Pons (tissue), 1 donor: ENCODE data around the gene ALDH3A1.
"Not testable (repeated sequence)": the region's sequence is repeated elsewhere in the genome, so short reads cannot be mapped to it uniquely, and the experiment has no call there.

Experiments used
- DNase-seq: peaks from one replicate; pipeline ENCODE4 v3.0.0-alpha.2; 2016; ENCODE audit warnings: low spot score

Gene ALDH3A1

DNA sequence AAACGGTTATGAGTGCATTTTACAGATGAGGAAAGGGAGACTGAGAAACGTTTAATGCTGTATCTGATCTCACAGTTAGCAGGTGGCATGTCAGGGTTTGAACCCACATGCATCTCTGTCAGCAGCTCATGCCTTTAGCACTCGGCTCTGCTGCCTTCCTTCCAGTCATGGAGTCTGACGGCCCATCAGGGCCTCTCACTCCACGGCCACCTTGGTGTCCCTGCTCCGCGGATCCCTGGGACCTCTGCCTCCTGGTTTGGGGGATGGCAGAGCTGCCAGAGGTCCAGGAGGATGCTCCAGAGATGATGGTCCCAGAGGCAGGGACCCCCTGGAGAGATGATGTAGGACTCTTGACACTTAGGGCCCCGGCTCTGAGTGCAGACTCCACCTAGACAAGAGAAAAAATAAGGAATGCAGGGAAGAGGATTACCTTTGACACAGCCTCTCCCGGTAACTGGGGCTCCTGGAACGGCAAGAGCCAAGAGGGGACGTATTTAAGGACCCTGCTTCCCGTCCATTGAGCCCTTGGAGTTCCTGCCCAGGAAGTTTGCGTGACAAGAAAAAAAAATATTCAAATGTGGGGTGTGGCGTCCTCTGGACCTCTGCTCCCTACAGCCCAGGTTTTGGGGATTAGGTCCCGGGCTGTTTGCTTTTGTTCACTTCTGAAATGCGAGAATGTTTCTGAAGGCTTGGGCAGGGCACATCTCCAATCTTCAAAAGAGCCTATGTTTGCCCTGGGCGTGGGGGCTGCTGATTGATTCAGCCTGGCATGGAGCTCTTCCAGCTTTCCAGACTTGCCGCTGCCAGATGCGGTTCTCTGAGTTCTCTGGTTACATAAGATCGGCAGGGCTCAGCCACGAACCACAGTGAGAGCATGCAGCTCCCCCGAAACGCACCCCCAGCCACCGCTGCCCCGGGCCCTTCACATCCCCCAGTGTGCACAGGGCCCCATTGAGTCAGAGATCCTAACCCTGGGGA is at the start of gene ALDH3A1:
TSS of gene ALDH3A1 (minus strand) at position 470 of the 978 bp plus-strand sequence. CDS start 3,169 bp downstream, outside the sequence.
- DNase-seq, result no peak

DNA sequence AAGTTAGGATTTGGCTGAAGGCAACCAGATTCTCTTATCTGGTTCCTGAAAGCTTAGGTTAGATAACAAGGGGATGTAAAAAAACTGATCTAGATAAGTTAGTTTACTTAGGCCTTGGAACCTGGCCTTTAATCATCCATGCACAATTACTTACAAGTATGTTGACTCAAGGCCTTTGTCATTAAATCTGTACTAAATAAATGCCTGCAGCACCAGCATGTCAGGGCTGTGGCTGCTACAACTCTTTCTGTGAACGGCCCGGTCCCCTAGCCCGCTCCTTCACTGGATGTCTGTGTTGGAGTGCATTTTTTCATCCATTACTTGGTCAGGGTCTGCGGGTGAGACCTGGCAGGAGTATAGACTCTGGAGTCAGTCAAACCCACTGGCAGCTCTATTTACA is 48.4 kb upstream of the ALDH3A1 start:
- DNase-seq, result no peak

DNA sequence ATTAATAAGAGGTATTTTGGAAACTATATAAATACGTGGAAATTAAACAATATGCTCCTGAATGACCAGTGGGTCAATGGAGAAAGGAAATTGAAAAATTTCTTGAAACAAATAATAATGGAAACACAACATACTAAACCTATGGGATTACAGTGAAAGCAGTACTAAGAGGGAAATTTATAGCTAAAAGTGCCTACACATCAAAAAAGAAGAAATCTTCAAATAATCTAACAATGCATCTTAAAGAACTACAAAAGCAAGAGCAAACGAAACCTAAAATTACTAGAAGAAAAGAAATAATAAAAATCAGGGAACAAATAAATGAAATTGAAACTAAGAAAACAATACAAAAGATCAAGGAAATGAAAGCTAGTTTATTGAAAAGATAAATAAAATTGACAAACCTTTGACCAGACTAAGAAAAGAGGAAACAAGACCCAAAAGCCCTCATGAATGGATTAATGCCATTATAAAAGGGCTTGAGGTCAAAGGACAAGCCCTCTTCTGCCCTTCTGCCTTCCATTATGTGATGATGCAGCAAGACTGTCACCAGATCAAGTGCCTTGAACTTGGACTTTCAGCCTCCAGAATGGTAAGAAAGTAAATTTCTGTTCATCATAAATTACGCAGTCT is 43.9 kb upstream of the ALDH3A1 start:
- DNase-seq, result no peak

GRCh38 chr17:19787733-19788357 is 39.7 kb upstream of the ALDH3A1 start:
- peak; percentile 58 for DNase-seq

DNA sequence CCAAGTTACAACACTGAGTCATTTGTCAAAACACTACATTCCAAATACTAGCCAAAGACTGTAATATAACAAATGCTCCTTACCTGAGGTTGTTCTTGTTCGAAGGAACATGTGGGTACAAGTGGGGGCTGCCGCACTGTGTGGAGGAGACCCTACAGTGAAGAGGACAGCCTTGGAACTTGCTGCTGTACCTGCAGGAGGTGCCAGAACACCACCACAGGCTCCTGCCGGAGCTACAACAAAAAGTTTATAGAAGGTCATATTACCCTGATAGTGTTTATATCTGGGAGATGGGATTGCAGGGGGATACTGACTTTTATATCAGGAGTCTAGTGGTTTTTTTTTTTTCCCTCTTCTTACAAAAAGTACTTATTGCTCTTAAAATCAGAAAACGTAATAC is 37.8 kb upstream of the ALDH3A1 start:
- DNase-seq, result no peak

DNA sequence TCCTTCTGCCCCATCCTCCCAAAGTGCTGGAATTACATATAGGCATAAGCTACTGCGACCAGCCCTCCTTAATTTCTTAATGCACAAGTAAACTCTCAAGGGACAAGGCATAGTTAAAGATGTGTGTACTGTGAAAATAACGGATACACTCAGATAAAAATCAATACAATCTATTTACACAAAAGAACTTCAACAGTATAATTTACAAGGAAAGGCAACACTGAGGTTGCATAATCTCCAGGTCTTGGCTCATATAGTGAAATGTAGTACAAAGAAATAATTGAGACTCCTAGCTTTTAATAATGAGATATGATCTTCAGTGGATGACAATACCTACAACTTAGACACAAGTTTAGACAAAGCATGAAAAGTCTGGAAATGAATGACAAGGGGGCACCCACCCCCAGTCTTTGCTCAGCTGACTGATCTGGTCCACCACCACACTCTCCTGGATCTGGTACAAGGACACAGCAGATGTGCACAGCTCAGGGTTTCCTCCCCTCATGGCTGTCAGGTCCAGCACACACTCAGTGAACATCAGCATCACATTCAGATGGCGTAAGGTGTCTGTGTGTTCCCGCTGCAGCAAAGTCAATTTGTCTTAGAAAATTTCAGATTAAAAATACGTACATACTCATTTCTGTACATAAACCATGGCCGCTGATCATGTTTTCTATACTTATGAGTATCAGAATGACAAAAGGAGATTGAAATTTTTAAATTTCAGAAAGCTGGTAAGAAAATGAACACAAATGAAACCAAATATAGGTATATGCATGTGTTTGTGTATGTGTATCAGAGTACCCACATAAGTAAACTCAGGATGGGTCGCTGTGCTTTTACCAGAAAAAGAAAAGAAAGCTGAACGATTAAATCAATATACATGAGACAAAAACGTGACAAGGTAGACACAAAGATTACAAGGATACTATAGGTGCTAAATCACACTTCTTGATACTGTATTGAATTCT is 33.7 kb upstream of the ALDH3A1 start:
- no peak for DNase-seq

DNA sequence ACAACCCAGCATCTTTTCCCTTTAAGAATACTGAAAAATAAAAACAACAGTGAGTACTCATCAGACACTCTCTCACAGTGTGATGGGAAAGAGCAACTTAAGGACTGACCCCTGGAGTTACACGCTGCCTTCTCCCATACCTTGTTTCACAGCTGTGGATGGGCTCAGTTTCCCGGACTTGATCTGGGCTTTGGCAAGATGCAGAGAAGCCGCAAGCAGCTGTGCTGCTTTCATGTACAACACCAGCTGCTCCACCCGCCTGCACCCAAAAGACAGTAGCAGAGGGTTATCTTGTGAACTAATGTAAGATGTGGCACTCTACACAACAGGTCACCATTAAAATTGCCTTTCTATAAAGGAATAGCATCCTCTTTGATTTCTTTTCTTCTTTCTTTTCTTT is 32.7 kb upstream of the ALDH3A1 start:
- DNase-seq, result no peak

- no peak for DNase-seq
These were observed 25.4 kb upstream of the ALDH3A1 start for GRCh38 chr17:19773534-19773933.

DNA sequence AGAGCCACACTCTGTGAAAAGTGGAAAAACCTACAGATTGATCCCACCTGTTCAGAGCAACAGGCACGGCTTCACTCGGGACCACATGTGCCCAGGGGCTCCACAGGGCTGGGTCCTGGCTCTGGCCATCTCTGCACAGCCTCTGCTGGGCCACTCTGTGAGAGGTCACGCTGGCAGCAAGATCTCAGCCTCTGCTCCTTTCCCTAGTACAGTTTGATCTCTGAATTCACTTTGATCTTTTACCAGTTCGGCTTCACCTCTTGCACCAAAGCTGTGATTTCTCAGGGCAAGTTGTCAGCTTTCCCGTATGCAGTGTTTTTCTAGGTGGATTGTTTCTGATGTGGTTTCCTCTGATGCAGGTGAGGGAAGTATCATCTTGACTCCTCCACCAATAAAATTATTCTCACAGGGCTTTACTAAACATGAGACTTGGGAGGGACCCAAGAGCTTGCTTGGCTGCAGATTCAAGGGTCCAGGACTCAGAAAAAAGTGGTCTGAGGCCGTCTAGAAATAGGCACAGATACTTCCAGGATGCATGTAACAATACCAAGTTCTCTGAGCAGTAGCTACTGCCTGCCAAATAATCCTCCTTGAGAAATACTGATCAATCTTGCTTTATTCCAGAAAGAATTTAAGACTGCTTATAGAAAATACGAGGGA is 24.0 kb upstream of the ALDH3A1 start:
- DNase-seq, result no peak

DNA sequence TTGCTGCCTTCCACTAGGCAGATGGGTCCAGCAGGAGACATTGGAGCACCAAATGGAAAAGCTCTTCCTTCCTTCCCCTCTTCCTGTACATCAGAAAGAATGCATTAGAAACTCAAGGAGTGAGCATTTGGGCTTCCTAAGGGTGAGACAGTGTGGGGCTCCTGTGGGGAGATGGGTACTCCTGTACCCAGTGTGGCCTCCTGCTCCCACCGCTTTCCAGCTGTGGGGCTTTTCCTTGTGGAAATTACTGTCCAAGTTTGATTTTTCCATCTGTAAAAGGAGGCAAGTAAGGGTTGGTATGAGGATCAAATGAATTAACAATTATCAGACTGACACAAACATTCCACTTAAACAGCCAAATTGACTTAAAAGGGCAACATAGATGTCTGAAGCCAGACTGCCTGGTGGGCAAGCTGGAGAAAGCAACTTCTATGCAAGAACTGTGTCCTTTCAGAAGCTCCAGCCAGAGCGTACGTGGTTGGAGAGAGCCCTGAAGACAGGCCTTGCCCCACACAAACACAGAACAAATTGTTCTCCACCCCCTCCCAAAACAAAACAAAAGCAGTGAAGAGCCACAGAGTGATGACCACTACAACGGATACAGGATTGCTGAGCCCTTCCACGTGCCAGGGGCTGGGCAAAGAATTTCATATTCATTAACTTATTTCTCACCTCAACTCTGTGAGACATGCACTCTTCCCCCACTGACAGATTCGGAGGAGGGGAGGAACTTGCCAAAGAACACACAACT is 23.1 kb upstream of the ALDH3A1 start:
- DNase-seq, result no peak

GRCh38 chr17:19769946-19770652 is 22.0 kb upstream of the ALDH3A1 start:
- no peak for DNase-seq

- DNase-seq, result no peak
These were observed 20.1 kb upstream of the ALDH3A1 start for GRCh38 chr17:19768046-19768782.

- DNase-seq, result peak; percentile 74
These were observed 18.5 kb upstream of the ALDH3A1 start for GRCh38 chr17:19766421-19767270.

DNA sequence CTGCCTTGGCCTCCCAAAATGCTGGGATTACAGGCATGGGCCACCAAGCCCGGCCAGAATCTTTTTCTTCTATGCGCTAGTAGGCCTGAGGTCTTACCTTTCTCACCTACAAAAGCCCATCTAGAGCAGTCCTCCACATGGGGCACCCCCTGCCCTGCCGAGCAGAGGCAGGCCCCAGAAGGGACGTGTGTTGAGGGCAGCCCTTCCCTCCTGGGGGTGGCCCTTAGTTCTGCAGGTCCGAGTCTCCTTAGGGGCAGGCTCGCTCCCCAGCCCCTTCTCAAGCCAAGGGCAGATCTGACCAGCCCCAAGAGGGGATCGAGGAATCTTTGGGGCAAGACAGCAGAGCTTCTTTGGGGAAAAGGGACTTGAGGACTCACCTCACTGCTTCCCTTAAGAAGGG is 17.9 kb upstream of the ALDH3A1 start:
- no peak for DNase-seq

- not testable (repeated sequence) for DNase-seq
These were observed 15.9 kb upstream of the ALDH3A1 start for GRCh38 chr17:19763991-19764390.

DNA sequence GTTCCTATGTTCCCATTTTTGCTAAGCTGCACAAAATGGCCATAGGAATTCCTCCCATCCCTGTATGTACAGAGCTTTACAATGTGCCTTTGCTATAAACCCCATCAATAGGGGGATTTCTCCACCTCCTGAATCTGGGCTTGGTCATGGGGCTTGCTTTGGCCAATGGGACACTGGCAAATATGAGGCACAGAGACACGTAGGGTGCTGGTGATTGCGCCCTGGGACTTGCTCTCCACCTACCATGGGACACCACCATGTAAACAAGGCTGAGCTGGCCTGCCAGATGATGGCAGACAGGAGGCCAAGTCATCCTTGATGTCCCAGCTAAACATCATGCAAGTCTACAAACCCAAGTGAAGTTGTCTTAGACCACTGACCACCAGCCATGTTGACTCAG is 15.3 kb upstream of the ALDH3A1 start:
- no peak for DNase-seq

- DNase-seq, result peak; percentile 17
These were observed 14.4 kb upstream of the ALDH3A1 start for GRCh38 chr17:19762515-19762961.

DNA sequence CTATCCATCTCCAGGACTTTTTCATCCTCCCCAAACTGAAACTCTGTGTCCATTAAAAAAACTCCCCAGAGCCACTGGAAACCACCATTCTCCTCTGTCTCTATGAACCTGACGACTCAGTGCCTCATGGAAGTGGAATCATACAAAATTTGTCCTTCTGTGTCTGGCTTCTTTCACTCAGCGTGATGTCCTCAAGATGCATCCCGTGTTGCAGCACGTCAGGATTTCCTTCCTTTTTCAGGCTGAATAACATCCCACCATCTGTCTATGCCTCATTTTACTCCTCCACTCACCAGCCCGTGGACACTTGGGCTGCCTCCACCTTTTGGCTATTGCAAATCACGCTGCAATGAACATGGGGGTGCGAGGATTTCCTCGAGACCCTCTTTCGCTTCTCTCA is 12.6 kb upstream of the ALDH3A1 start:
- no peak for DNase-seq
